Epithelial cell of proximal tubule (primary cell): ENCODE results near the gene MAST4. TPM values are rescaled to one million over a fixed set of nuclear protein-coding genes. Genes with fewer than 3 reads are reported as not detected.

Source experiments
- DNase-seq: peaks from one replicate; pipeline ENCODE4 v3.0.0-alpha.2; 2011; ENCODE audit warnings: low read depth
- H3K4me3 ChIP-seq: 2 replicates; pipeline ENCODE4 v1.5.1; 2011; ENCODE audit warnings: low read depth, mild to moderate bottlenecking, low read length
- CTCF ChIP-seq: conservative IDR thresholded peaks from 2 replicates; pipeline ENCODE4 v1.5.1; 2012; ENCODE audit warnings: low read depth, mild to moderate bottlenecking, low read length
- total RNA-seq: library from RNA; depleted of rRNA; stranded (reverse); fragments of >200 nt; gene quantifications from 2 replicates; pipeline ENCODE4 v1.2.3, GENCODE V29; 2015

Gene MAST4
- total RNA-seq, 1 donor from 2014 or later, result 17.3 TPM

DNA sequence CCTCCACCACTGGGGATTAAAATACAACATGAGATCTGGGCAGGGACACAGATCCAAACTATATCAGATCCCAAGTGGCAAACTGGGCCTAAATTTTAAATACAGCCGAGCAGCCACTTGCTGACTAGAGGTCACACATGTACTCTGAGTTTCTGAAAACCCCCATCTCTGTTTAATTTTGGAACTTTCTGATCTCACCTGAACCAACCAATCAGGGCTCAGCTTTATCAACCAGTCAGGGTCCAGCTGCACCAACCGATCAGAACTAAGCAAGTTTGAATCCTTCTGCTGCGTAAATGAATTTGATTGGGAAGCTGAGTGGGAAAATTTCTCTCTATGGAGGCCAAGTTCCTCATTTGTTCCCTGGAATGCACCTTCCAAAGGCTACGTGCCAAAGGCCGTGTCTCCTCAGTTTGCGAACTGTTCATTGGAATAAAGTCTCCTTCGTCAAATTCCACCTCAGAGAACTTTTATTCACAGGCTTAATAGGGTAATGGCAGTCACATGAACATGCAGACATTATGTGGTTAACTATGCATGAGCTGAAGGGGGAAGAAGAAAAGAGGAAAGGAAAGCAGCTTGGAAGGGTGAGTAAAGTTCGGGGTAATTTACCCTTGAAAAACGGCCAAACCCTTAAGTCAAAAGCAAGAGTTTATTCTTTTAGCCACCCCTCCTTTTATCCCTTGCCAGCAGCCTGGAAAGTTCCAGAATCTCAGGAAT, 596.7 kb downstream of the MAST4 start:
- no peak for TF ChIP-seq CTCF
- DNase-seq, result no peak

DNA sequence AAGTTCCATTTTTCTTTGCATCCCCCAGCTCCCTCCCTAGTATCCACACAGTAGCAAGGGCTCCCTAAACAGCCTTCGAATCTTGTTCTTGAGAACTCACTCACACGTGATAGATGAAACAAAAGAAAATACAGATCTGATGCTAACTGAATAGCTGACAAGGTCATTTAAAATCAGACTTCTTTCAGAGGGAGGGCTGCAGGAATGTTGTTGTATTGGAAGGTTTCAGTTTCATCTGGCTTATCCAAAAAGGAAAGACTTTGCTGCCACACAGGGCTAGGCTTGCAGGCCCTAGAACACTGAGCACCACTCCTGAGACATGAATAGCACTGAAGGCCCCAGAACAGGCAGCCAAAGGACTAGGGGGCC, 597.2 kb downstream of the MAST4 start:
- H3K4me3 ChIP-seq, result no peak overlapping the region
- DNase-seq, result no peak
- no peak for TF ChIP-seq CTCF

More for the DNA sequence above, 596.7 kb downstream of the MAST4 start:
- no peak overlapping the region for H3K4me3 ChIP-seq

- no peak for DNase-seq
- no peak for TF ChIP-seq CTCF
- no peak overlapping the region for H3K4me3 ChIP-seq
These were observed 598.0 kb downstream of the MAST4 start for GRCh38 chr5:67194166-67194565.

- no peak for TF ChIP-seq CTCF
- no peak overlapping the region for H3K4me3 ChIP-seq
- DNase-seq, result no peak
These were observed 599.4 kb downstream of the MAST4 start for GRCh38 chr5:67195406-67196275.

DNA sequence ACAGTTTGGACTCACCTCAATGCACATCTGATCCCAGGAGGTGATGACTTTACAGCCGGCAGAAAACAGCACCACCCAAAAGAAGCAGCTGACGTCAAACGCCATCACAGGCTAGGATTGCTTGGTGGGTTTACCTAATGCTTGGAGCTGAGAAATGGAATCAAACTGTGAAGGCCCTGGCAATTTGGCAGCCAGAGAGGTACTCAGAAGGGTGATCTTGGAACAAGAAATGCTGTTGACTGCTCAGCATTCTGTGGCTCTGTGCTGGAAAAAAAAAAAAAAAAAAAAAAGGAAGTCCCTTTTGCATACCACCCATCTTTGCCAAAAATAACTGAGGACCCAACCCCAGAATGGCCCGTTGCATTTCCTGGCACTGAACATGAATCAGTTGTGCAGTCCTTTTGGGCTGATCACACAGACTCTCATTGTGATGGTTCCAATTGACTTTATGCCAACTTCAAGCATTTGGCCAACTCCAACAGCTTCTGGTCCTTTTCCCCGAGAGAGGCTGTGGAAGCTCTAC, 600.4 kb downstream of the MAST4 start, which contains the start of gene CD180:
TSS of gene CD180 (minus strand) at position 263 of the 523 bp plus-strand sequence. CDS start at position 105, 158 bp downstream.
- DNase-seq, result no peak
- TF ChIP-seq CTCF, result no peak
- H3K4me3 ChIP-seq, result no peak within 1 kb of the TSS

DNA sequence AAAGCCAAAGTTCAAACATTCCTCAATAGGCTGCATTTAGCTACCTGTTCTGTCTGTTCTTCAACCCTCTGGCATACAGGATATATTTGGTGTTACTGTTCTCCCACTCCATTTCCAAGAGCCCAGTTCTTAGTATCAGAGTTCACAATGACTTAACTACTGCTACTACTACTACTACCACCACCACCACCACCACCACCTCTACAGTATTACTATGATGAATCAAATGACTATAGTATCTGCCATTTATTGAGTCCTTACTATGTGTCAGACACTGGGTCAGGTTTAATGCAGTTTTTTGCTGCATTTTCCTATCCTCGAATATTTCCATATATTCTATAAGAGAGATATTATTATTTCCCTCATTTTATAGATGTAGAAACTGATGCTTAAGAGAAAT, 601.3 kb downstream of the MAST4 start:
- TF ChIP-seq CTCF, result no peak
- no peak for DNase-seq
- no peak overlapping the region for H3K4me3 ChIP-seq
